AG04450 (cell line): ENCODE results near the gene NOS3. TPM values are rescaled to one million over a fixed set of nuclear protein-coding genes. Genes with fewer than 3 reads are reported as not detected.

ENCODE experiments used
- CTCF ChIA-PET: fragments of 300-600, 350-600 bp; formaldehyde crosslinking; extraction: SDS; loops from one replicate; lab custom pipeline; 2022; ENCODE audit warnings: antibody characterized with exemption, inconsistent platforms; lab: Charles Lee
- POLR2A ChIA-PET: fragments of 350-600 bp; formaldehyde crosslinking; extraction: SDS; loops from one replicate; lab custom pipeline; 2021; ENCODE audit warnings: antibody characterized with exemption, inconsistent platforms; lab: Yijun Ruan, JAX
- DNase-seq: peaks from one replicate; pipeline ENCODE4 v3.0.0-alpha.2; 2011; ENCODE audit warnings: low read depth, low spot score
- H3K27ac ChIP-seq: one replicate; pipeline ENCODE4 v1.5.1; 2012; ENCODE audit warnings: low read depth, low read length, control low read depth
- H3K27me3 ChIP-seq: one replicate; pipeline ENCODE4 v1.6.0; 2012; ENCODE audit warnings: low read length; ENCODE audit not compliant: control insufficient read depth, insufficient read depth
- H3K4me3 ChIP-seq: 2 replicates; pipeline ENCODE4 v1.5.1; 2011; ENCODE audit warnings: mild to moderate bottlenecking, low read depth, low read length, control low read depth
- H3K9me3 ChIP-seq: 2 replicates; pipeline ENCODE4 v1.5.1; 2012; ENCODE audit warnings: low read length; ENCODE audit not compliant: control insufficient read depth, insufficient read depth
- polyA plus RNA-seq: library from polyadenylated mRNA; depleted of rRNA; stranded (reverse); fragments of >200 nt; gene quantifications from 2 replicates; pipeline ENCODE4 v1.2.3, GENCODE V29; 2011
- TF ChIP-seq, protein P1 (sequence below): IDR thresholded peaks from 2 replicates; pipeline ENCODE4 v1.5.1; 2011; ENCODE audit warnings: low read depth, low read length, control low read depth, inconsistent platforms

The NOS3 gene
- polyA plus RNA-seq, 1 experiment, result 0.60 TPM

DNA sequence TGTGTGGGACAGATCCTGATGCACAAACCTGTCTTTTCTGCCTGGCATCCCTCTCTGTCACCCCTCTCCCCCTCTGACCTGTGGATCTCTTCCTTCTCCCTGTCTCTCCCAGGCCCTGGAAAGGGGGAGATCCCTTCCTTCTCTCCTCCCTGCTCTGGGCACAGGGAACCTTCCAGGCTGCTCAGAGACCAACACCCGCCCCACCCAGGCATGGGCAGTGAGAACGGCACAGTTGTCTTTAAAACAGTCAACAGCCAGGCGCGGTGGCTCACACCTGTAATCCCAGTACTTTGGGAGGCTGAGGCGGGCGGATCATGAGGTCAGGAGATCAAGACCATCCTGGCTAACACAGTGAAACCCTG lies 47.4 kb upstream of the NOS3 start:
- no peak overlapping the region for H3K27ac ChIP-seq
- no peak for DNase-seq
- H3K4me3 ChIP-seq, result no peak overlapping the region
- ChIA-PET CTCF (no interaction called here), POLR2A (no interaction called here)
- peaks cover 14% of the 10 kb centered on the region for H3K27me3 ChIP-seq
- TF ChIP-seq, protein P1, sequence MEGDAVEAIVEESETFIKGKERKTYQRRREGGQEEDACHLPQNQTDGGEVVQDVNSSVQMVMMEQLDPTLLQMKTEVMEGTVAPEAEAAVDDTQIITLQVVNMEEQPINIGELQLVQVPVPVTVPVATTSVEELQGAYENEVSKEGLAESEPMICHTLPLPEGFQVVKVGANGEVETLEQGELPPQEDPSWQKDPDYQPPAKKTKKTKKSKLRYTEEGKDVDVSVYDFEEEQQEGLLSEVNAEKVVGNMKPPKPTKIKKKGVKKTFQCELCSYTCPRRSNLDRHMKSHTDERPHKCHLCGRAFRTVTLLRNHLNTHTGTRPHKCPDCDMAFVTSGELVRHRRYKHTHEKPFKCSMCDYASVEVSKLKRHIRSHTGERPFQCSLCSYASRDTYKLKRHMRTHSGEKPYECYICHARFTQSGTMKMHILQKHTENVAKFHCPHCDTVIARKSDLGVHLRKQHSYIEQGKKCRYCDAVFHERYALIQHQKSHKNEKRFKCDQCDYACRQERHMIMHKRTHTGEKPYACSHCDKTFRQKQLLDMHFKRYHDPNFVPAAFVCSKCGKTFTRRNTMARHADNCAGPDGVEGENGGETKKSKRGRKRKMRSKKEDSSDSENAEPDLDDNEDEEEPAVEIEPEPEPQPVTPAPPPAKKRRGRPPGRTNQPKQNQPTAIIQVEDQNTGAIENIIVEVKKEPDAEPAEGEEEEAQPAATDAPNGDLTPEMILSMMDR, result no peak
- no peaks in the 10 kb centered on the region; the same call in 1 of the 2 replicates for H3K9me3 ChIP-seq

DNA sequence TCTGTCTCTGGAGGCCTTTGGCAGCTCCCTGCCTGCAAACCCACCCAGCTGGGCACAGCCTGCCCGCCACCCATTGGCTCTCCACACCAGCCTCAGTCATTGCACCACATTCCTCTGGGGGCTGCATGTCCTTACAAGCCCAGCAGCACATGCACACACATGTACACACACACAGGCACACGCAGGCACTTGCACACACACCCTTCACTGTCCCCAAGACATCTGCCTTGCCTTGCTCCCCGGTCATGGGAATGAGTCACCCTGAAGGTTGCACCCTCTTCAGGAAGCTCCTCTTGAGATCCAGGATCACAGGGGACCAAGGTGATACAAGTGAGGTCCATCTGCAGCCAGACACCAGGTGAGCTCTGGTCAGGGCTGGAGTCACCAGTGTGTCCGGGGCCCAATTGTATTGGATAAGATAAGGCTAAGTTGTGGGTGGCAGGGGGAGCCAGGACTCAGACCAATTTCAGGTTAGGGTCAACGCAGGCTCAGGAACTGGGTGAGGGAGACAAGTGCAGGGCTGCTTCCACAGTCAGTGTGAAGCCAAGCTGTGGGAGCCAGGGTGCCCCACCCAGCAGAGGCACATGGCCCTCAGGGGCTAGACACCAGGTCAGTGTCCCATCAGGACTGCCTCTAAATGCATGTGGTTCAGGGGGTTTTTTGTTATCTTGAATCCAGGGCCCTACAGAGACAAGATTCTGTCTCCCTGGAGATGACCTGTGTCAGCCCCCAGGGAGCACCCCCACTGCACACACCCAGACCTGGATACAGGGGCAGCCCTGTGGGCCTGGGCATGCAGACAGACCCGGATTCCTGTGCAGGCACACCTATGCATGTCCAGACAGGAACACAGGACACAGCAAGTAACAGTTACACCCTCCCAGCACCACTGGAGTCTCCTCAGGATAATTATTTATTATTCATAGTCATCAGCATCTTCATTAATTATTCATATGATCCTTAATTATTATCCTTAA lies 46.5 kb upstream of the NOS3 start:
- POLR2A ChIA-PET, result no interaction called here
- Histone ChIP-seq H3K27me3 (peaks cover 19% of the 10 kb centered on the region), H3K27ac (no peak overlapping the region), H3K4me3 (no peak overlapping the region), H3K9me3 (no peaks in the 10 kb centered on the region; the same call in 1 of the 2 replicates)
- no peak for DNase-seq
- CTCF ChIA-PET, result interaction anchor here (2.4 kb wide), 1 partner anchor 46 kb away, joined by 9 read pairs; no protein-coding TSS in a partner anchor
- TF ChIP-seq, protein P1, result no peak

DNA sequence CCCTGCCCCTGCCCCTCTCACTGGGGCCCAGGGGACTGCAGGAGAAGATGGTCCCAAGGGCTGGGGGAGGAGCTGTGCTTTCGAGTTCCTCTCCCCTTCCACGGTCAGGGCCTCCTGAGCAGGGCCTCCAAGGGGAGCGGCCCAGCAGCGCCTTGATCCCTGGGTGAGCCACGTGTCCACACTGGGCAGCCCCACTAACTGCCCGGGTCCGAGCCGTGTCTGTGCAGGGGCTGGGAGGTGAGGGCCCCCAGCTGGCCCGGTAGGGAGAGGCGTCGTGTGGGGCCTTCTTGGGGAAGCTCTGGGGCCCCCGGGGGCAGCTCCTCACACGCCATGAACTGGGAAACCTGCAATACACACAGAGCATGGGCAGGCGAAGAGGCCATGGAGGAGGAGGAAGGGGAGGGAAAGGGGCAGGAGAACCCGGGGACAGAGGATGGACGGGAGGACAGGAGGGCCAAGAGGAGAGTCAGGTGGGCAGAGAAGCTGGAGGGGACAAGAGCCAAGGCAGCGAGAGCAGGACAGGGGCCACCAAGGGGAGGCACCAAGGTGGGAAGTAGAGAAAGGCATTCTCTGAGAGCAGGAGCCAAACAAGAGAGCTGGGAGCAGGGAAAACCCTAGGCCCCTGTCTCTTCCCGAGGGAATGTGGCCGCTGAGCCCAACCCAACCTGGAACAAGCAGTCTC lies 45.5 kb upstream of the NOS3 start:
- H3K27me3 ChIP-seq, result peaks cover 17% of the 10 kb centered on the region
- H3K9me3 ChIP-seq, result no peaks in the 10 kb centered on the region; the same call in 1 of the 2 replicates
- CTCF ChIA-PET, result interaction anchor here (2.4 kb wide), 1 partner anchor 47 kb away, joined by 9 read pairs; no protein-coding TSS in a partner anchor
- no peak for DNase-seq
- POLR2A ChIA-PET, result no interaction called here
- H3K4me3 ChIP-seq, result no peak overlapping the region
- H3K27ac ChIP-seq, result no peak overlapping the region
- TF ChIP-seq, protein P1, result no peak

DNA sequence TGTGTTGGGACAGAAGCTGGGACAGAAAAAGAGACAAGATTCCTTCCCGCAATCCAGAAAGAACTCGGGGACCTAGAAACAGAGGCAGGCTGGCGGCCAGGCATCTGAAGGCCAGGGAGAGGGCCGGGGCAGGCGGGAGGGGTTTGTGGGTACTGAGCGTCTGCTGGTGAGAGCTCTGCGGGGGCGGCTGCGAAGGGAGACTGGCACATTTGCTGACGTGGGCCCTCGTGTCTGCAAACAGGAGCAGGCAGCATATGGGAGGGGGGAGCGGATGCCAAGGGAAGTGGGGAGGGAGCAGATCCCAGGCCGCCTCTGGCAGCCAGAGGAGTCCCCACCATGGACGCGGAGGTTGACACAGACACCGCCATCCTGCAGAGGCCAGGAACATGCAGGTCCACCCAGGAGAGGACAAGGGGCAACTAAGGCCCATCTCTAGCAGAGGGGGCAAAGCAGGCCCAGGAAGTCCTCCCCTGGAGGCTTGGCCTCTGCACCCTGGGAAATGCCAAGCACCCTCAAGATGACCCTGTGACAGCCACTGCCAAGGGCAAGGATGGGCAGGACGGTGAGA lies 44.9 kb upstream of the NOS3 start:
- H3K4me3 ChIP-seq, result no peak overlapping the region
- ChIA-PET POLR2A (no interaction called here), CTCF (interaction anchor here (2.4 kb wide), 1 partner anchor 48 kb away, joined by 9 read pairs; no protein-coding TSS in a partner anchor)
- DNase-seq, result no peak
- H3K9me3 ChIP-seq, result no peaks in the 10 kb centered on the region; the same call in 1 of the 2 replicates
- TF ChIP-seq, protein P1, result no peak
- no peak overlapping the region for H3K27ac ChIP-seq
- peaks cover 14% of the 10 kb centered on the region for H3K27me3 ChIP-seq
